HepG2 (cell line): ENCODE results near the gene OLFM3.

Experiments
- CHD2 ChIP-seq: IDR thresholded peaks from 2 replicates; pipeline ENCODE4 v1.6.1; 2011; ENCODE audit warnings: low read depth, low read length, improper control_type of control experiment
- POLR2A ChIP-seq, 2 experiments: IDR thresholded peaks; 2 replicates each; pipeline ENCODE4 v1.6.1; 2011; ENCODE audit warnings: low read depth in 2 of 2, low read length in 2 of 2, mild to moderate bottlenecking in 1 of 2, moderate library complexity in 1 of 2; ENCODE audit not compliant: insufficient read depth in 1 of 2
- SMC3 ChIP-seq: IDR thresholded peaks from 2 replicates; pipeline ENCODE4 v1.6.1; 2011; ENCODE audit warnings: low read length, improper control_type of control experiment
- ZNF101 ChIP-seq: sonication (generic); formaldehyde crosslinking; IDR thresholded peaks from 2 replicates; pipeline ENCODE4 v1.4.0; 2020; ENCODE audit warnings: mild to moderate bottlenecking, low read depth, missing genetic modification reagents, borderline replicate concordance
- ZNF878 ChIP-seq: sonication (generic); formaldehyde crosslinking; IDR thresholded peaks from 2 replicates; pipeline ENCODE4 v1.8.1; 2023; ENCODE audit warnings: mild to moderate bottlenecking, missing genetic modification reagents, moderate library complexity
- TF ChIP-seq, protein P1 (sequence below): sonication (generic); formaldehyde crosslinking; IDR thresholded peaks from 2 replicates; pipeline ENCODE4 v1.5.0; 2020; ENCODE audit warnings: missing genetic modification reagents
- TF ChIP-seq, protein P2 (sequence below): sonication (generic); formaldehyde crosslinking; IDR thresholded peaks from 2 replicates; pipeline ENCODE4 v1.4.0; 2020; ENCODE audit warnings: missing genetic modification reagents
- TF ChIP-seq, protein P3 (sequence below): sonication (generic); formaldehyde crosslinking; IDR thresholded peaks from 2 replicates; pipeline ENCODE4 v1.5.0; 2020; ENCODE audit warnings: mild to moderate bottlenecking, missing genetic modification reagents, moderate library complexity
- TF ChIP-seq, protein P4 (sequence below): IDR thresholded peaks from 2 replicates; pipeline ENCODE4 v1.6.1; 2012; ENCODE audit warnings: low read length, improper control_type of control experiment

DNA sequence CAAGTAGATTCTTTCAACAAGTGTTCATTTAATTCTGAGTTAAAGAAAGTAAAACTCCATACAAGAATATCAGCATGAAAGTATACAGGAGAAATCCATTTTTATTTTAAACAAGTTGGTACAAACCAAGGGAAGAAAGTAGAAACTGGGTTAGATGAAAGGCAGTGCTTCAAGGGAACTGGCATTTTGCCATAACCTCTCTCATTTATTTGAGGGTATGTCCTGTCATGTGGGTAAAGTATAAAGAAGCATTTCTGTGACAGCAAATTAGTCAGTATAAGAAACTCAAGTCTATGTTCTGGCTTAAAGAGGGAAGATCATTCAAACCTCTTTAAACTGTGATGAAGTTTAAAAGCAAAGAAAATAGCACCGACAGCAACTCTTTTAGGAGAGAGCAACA, 32.0 kb downstream of the OLFM3 start:
- TF ChIP-seq ZNF101 (CRISPR knock-in tag): no peak
- TF ChIP-seq SMC3: no peak
- TF ChIP-seq, protein P1, sequence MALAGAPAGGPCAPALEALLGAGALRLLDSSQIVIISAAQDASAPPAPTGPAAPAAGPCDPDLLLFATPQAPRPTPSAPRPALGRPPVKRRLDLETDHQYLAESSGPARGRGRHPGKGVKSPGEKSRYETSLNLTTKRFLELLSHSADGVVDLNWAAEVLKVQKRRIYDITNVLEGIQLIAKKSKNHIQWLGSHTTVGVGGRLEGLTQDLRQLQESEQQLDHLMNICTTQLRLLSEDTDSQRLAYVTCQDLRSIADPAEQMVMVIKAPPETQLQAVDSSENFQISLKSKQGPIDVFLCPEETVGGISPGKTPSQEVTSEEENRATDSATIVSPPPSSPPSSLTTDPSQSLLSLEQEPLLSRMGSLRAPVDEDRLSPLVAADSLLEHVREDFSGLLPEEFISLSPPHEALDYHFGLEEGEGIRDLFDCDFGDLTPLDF (CRISPR knock-in tag): no peak
- TF ChIP-seq, protein P2, sequence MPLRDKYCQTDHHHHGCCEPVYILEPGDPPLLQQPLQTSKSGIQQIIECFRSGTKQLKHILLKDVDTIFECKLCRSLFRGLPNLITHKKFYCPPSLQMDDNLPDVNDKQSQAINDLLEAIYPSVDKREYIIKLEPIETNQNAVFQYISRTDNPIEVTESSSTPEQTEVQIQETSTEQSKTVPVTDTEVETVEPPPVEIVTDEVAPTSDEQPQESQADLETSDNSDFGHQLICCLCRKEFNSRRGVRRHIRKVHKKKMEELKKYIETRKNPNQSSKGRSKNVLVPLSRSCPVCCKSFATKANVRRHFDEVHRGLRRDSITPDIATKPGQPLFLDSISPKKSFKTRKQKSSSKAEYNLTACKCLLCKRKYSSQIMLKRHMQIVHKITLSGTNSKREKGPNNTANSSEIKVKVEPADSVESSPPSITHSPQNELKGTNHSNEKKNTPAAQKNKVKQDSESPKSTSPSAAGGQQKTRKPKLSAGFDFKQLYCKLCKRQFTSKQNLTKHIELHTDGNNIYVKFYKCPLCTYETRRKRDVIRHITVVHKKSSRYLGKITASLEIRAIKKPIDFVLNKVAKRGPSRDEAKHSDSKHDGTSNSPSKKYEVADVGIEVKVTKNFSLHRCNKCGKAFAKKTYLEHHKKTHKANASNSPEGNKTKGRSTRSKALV (CRISPR knock-in tag): no peak
- no peak for TF ChIP-seq POLR2A (IDR thresholded peaks at IDR 0.05; ENCODE audit: insufficient read depth in 1 of 2, low read depth in 2 of 2, low read length in 2 of 2)
- TF ChIP-seq, protein P3, sequence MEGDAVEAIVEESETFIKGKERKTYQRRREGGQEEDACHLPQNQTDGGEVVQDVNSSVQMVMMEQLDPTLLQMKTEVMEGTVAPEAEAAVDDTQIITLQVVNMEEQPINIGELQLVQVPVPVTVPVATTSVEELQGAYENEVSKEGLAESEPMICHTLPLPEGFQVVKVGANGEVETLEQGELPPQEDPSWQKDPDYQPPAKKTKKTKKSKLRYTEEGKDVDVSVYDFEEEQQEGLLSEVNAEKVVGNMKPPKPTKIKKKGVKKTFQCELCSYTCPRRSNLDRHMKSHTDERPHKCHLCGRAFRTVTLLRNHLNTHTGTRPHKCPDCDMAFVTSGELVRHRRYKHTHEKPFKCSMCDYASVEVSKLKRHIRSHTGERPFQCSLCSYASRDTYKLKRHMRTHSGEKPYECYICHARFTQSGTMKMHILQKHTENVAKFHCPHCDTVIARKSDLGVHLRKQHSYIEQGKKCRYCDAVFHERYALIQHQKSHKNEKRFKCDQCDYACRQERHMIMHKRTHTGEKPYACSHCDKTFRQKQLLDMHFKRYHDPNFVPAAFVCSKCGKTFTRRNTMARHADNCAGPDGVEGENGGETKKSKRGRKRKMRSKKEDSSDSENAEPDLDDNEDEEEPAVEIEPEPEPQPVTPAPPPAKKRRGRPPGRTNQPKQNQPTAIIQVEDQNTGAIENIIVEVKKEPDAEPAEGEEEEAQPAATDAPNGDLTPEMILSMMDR (CRISPR knock-in tag): no peak
- TF ChIP-seq CHD2: no peak
- TF ChIP-seq, protein P4, sequence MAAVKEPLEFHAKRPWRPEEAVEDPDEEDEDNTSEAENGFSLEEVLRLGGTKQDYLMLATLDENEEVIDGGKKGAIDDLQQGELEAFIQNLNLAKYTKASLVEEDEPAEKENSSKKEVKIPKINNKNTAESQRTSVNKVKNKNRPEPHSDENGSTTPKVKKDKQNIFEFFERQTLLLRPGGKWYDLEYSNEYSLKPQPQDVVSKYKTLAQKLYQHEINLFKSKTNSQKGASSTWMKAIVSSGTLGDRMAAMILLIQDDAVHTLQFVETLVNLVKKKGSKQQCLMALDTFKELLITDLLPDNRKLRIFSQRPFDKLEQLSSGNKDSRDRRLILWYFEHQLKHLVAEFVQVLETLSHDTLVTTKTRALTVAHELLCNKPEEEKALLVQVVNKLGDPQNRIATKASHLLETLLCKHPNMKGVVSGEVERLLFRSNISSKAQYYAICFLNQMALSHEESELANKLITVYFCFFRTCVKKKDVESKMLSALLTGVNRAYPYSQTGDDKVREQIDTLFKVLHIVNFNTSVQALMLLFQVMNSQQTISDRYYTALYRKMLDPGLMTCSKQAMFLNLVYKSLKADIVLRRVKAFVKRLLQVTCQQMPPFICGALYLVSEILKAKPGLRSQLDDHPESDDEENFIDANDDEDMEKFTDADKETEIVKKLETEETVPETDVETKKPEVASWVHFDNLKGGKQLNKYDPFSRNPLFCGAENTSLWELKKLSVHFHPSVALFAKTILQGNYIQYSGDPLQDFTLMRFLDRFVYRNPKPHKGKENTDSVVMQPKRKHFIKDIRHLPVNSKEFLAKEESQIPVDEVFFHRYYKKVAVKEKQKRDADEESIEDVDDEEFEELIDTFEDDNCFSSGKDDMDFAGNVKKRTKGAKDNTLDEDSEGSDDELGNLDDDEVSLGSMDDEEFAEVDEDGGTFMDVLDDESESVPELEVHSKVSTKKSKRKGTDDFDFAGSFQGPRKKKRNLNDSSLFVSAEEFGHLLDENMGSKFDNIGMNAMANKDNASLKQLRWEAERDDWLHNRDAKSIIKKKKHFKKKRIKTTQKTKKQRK: no peak
- TF ChIP-seq ZNF878: no peak
